HepG2 (cell line): ENCODE results near the gene PTPN18. TPM values are rescaled to one million over a fixed set of nuclear protein-coding genes. Genes with fewer than 3 reads are reported as not detected.

Source experiments
- CHCHD3 ChIP-seq: sonication (generic); formaldehyde crosslinking; IDR thresholded peaks from 2 replicates; pipeline ENCODE4 v1.8.0; 2022; ENCODE audit warnings: mild to moderate bottlenecking, missing genetic modification reagents, moderate library complexity
- FOXJ3 ChIP-seq: sonication (generic); formaldehyde crosslinking; IDR thresholded peaks from 2 replicates; pipeline ENCODE4 v1.4.0; 2020; ENCODE audit warnings: missing genetic modification reagents, mild to moderate bottlenecking, borderline replicate concordance
- GFI1 ChIP-seq: sonication (generic); formaldehyde crosslinking; IDR thresholded peaks from 2 replicates; pipeline ENCODE4 v1.5.0; 2020; ENCODE audit warnings: missing genetic modification reagents, mild to moderate bottlenecking, borderline replicate concordance
- KLF16 ChIP-seq, 2 experiments: sonication (generic) in 1 of 2; formaldehyde crosslinking in 1 of 2; IDR thresholded peaks; 2 replicates each; pipeline versions ENCODE4 v1.6.1 to v1.8.0; 2016 to 2023; ENCODE audit warnings: missing genetic modification reagents in 2 of 2, missing compliant biosample characterization in 1 of 2
- MED8 ChIP-seq: sonication (generic); formaldehyde crosslinking; IDR thresholded peaks from 2 replicates; pipeline ENCODE4 v1.8.1; 2023; ENCODE audit warnings: mild to moderate bottlenecking, missing genetic modification reagents; ENCODE audit not compliant: insufficient replicate concordance
- MIER3 ChIP-seq: IDR thresholded peaks from 2 replicates; pipeline ENCODE4 v1.6.1; 2016; ENCODE audit warnings: missing compliant biosample characterization, borderline replicate concordance
- MLX ChIP-seq: IDR thresholded peaks from 2 replicates; pipeline ENCODE4 v1.6.1; 2016
- NFYB ChIP-seq: sonication (generic); formaldehyde crosslinking; IDR thresholded peaks from 2 replicates; pipeline ENCODE4 v1.4.0; 2020; ENCODE audit warnings: missing genetic modification reagents
- PAWR ChIP-seq: sonication (generic); formaldehyde crosslinking; IDR thresholded peaks from 2 replicates; pipeline ENCODE4 v1.4.0; 2020; ENCODE audit warnings: missing genetic modification reagents, mild to moderate bottlenecking, borderline replicate concordance
- PCBP2 ChIP-seq: fragments of 200-400 bp; formaldehyde crosslinking; optimal IDR thresholded peaks from 2 replicates; pipeline ENCODE3; 2018; ENCODE audit warnings: low read length, low read depth; ENCODE audit not compliant: poor library complexity, severe bottlenecking
- SETDB1 ChIP-seq: sonication (generic); formaldehyde crosslinking; IDR thresholded peaks from 2 replicates; pipeline ENCODE4 v1.5.1; 2020; ENCODE audit warnings: missing genetic modification reagents, mild to moderate bottlenecking, borderline replicate concordance
- TOE1 ChIP-seq: sonication (generic); formaldehyde crosslinking; IDR thresholded peaks from 2 replicates; pipeline ENCODE4 v1.4.0; 2020; ENCODE audit warnings: mild to moderate bottlenecking, missing genetic modification reagents
- ZNF143 ChIP-seq: sonication (generic); formaldehyde crosslinking; IDR thresholded peaks from 2 replicates; pipeline ENCODE4 v1.4.0; 2020; ENCODE audit warnings: missing genetic modification reagents
- ZNF296 ChIP-seq: sonication (generic); formaldehyde crosslinking; conservative IDR thresholded peaks from 2 replicates; pipeline ENCODE4 v1.5.0; 2020; ENCODE audit warnings: mild to moderate bottlenecking, missing genetic modification reagents
- ZNF317 ChIP-seq: sonication (generic); formaldehyde crosslinking; IDR thresholded peaks from 2 replicates; pipeline ENCODE4 v1.5.0; 2020; ENCODE audit warnings: mild to moderate bottlenecking, missing genetic modification reagents
- ZNF670 ChIP-seq: sonication (generic); formaldehyde crosslinking; IDR thresholded peaks from 2 replicates; pipeline ENCODE4 v1.8.0; 2022; ENCODE audit warnings: mild to moderate bottlenecking, missing genetic modification reagents, borderline replicate concordance
- ZNF7 ChIP-seq: IDR thresholded peaks from 2 replicates; pipeline ENCODE4 v1.6.1; 2016; ENCODE audit warnings: missing biosample characterization, missing genetic modification reagents
- ZNF788 ChIP-seq: sonication (generic); formaldehyde crosslinking; IDR thresholded peaks from 2 replicates; pipeline ENCODE4 v1.5.0; 2020; ENCODE audit warnings: mild to moderate bottlenecking, missing genetic modification reagents, borderline replicate concordance
- ZNF792 ChIP-seq: IDR thresholded peaks from 2 replicates; pipeline ENCODE4 v1.6.1; 2016
- ZNF816 ChIP-seq: sonication (generic); formaldehyde crosslinking; IDR thresholded peaks from 2 replicates; pipeline ENCODE4 v1.8.0; 2022; ENCODE audit warnings: missing genetic modification reagents, mild to moderate bottlenecking, borderline replicate concordance
- ZNF878 ChIP-seq: sonication (generic); formaldehyde crosslinking; IDR thresholded peaks from 2 replicates; pipeline ENCODE4 v1.8.1; 2023; ENCODE audit warnings: mild to moderate bottlenecking, missing genetic modification reagents, moderate library complexity
- polyA plus RNA-seq, 8 experiments: library from polyadenylated mRNA; depleted of rRNA in 3 of 8; stranded (reverse) in 7 of 8; unstranded in 1 of 8; fragments of >200 nt; fragmentation: Illumina TruSeq in 4 of 8; extraction: Trizol in 4 of 8; gene quantifications; 2 replicates each; pipeline versions ENCODE4 v1.2.1 to v1.2.3, GENCODE V29; 2011 to 2016; ENCODE audit warnings: low read depth in 4 of 8, missing spikeins in 1 of 8, mixed read lengths in 1 of 8; ENCODE audit not compliant: insufficient read depth in 1 of 8
- total RNA-seq, 5 experiments: library from RNA; depleted of rRNA; stranded (reverse); fragments of >200 nt; fragmentation: Illumina TruSeq; extraction: Trizol; gene quantifications; 2 replicates each; pipeline ENCODE4 v1.2.3, GENCODE V29; 2016; ENCODE audit warnings: low read depth in 1 of 5
- TF ChIP-seq, protein P1 (sequence below): IDR thresholded peaks from 2 replicates; pipeline ENCODE4 v1.6.1; 2016; ENCODE audit warnings: missing compliant biosample characterization, missing genetic modification reagents, borderline replicate concordance
- TF ChIP-seq, protein P2 (sequence below): sonication (generic); formaldehyde crosslinking; IDR thresholded peaks from 2 replicates; pipeline ENCODE4 v1.5.1; 2020; ENCODE audit warnings: missing genetic modification reagents, mild to moderate bottlenecking, borderline replicate concordance
- TF ChIP-seq, protein P3 (sequence below): sonication (generic); formaldehyde crosslinking; IDR thresholded peaks from 2 replicates; pipeline ENCODE4 v1.4.0; 2020; ENCODE audit warnings: missing genetic modification reagents

The PTPN18 gene
- total and polyA plus RNA-seq, 2 of the 13 experiments (the other 11 are each of a cell fraction or from before 2014, with no cell fraction given): 14.8 to 39.6 TPM

GRCh38 chr2:130342020-130342532 lies 13.8 kb upstream of the PTPN18 start (continued):
- no peak for TF ChIP-seq ZNF670 (CRISPR knock-in tag)
- no peak for TF ChIP-seq ZNF816 (CRISPR knock-in tag)
- TF ChIP-seq MLX: peak; percentile 14; the same call in 1 of the 2 replicates
- TF ChIP-seq, protein P1, sequence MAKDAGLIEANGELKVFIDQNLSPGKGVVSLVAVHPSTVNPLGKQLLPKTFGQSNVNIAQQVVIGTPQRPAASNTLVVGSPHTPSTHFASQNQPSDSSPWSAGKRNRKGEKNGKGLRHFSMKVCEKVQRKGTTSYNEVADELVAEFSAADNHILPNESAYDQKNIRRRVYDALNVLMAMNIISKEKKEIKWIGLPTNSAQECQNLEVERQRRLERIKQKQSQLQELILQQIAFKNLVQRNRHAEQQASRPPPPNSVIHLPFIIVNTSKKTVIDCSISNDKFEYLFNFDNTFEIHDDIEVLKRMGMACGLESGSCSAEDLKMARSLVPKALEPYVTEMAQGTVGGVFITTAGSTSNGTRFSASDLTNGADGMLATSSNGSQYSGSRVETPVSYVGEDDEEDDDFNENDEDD (CRISPR knock-in tag): no peak
- TF ChIP-seq TOE1: no peak
- no peak for TF ChIP-seq GFI1 (CRISPR knock-in tag)
- no peak for TF ChIP-seq SETDB1 (CRISPR knock-in tag)
- no peak for TF ChIP-seq ZNF878 (CRISPR knock-in tag)
- peak; percentile 56; the same call in 1 of the 2 replicates for TF ChIP-seq ZNF143 (CRISPR knock-in tag)
- TF ChIP-seq ZNF296: no peak
- no peak for TF ChIP-seq ZNF317 (CRISPR knock-in tag)
- TF ChIP-seq ZNF792 (CRISPR knock-in tag): no peak
- no peak; the same call in 1 of the 2 replicates for TF ChIP-seq ZNF788 (CRISPR knock-in tag)
- no peak for TF ChIP-seq FOXJ3
- no peak for TF ChIP-seq MIER3 (CRISPR knock-in tag)
- peak; percentile 83; the same call in 1 of the 2 replicates for TF ChIP-seq CHCHD3 (CRISPR knock-in tag)
- TF ChIP-seq PAWR (CRISPR knock-in tag): no peak
- TF ChIP-seq, protein P2, sequence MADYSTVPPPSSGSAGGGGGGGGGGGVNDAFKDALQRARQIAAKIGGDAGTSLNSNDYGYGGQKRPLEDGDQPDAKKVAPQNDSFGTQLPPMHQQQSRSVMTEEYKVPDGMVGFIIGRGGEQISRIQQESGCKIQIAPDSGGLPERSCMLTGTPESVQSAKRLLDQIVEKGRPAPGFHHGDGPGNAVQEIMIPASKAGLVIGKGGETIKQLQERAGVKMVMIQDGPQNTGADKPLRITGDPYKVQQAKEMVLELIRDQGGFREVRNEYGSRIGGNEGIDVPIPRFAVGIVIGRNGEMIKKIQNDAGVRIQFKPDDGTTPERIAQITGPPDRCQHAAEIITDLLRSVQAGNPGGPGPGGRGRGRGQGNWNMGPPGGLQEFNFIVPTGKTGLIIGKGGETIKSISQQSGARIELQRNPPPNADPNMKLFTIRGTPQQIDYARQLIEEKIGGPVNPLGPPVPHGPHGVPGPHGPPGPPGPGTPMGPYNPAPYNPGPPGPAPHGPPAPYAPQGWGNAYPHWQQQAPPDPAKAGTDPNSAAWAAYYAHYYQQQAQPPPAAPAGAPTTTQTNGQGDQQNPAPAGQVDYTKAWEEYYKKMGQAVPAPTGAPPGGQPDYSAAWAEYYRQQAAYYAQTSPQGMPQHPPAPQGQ (CRISPR knock-in tag): no peak
- no peak for TF ChIP-seq MED8 (CRISPR knock-in tag)
- no peak for TF ChIP-seq PCBP2
- no peak for TF ChIP-seq ZNF7
- TF ChIP-seq NFYB (CRISPR knock-in tag): peak; percentile 74
- TF ChIP-seq KLF16 (CRISPR knock-in tag; IDR thresholded peaks at IDR 0.05): 0 out of 4 replicates have a peak, but pooled peaks of 1 of the 2 experiments have one; percentile 15
- TF ChIP-seq, protein P3, sequence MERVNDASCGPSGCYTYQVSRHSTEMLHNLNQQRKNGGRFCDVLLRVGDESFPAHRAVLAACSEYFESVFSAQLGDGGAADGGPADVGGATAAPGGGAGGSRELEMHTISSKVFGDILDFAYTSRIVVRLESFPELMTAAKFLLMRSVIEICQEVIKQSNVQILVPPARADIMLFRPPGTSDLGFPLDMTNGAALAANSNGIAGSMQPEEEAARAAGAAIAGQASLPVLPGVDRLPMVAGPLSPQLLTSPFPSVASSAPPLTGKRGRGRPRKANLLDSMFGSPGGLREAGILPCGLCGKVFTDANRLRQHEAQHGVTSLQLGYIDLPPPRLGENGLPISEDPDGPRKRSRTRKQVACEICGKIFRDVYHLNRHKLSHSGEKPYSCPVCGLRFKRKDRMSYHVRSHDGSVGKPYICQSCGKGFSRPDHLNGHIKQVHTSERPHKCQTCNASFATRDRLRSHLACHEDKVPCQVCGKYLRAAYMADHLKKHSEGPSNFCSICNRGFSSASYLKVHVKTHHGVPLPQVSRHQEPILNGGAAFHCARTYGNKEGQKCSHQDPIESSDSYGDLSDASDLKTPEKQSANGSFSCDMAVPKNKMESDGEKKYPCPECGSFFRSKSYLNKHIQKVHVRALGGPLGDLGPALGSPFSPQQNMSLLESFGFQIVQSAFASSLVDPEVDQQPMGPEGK: no peak
